Astrocyte of the spinal cord (primary cell): ENCODE results near the gene BAHD1.

ENCODE experiments used
- DNase-seq: peaks from one replicate; pipeline ENCODE4 v3.0.0; 2011; ENCODE audit warnings: low read depth, low spot score
- H3K4me3 ChIP-seq: 2 replicates; pipeline ENCODE4 v1.5.1; 2011; ENCODE audit warnings: low read depth, mild to moderate bottlenecking, low read length, moderate library complexity
- in situ Hi-C: cut with HindIII; loops from 2 replicates; pipeline ENCODE4 v1.10.0; 2017; ENCODE audit warnings: low sequenced_read_pairs
- TF ChIP-seq, protein P1 (sequence below): IDR thresholded peaks from 2 replicates; pipeline ENCODE4 v1.5.1; 2012; ENCODE audit warnings: low read depth, mild to moderate bottlenecking, low read length, inconsistent platforms

BAHD1 gene

DNA sequence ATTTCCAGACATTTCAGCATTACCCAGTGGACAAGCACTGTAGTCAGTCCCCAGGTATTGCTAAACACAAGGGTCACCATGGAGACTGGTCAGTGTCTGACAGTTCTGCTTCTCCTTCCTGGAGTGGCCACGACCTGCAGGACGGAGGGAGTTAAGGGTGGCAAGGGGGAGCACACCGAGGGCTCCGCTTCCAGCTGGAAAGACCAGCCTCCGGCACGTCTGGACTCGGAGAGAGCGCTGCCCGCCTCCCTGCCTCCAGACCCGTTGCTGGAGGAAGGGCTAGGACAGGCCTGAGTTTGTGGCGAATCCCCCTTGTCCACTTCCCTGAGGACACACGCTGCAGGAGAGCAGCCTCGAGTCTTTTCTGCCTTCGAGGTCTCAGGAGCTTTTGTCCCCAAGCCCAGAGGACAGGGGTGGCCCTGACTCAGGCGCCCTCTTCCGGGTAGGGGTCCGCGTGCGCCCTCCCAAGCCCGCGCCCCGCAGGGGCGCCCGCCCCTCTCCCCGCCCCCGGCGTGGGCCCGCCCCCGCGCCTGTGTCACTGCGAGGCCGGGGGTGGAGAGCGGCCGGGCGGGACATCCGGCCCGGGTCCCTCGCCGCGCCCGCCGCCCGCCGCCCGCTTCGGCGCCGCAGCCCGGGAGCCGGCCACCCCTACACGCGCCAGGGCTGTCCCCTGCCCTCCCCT lies 29.8 kb downstream of the BAHD1 start, which contains the start of gene CHST14:
TSS of gene CHST14 (plus strand) at position 562 of the 682 bp plus-strand sequence. CDS start 230 bp downstream, outside the sequence.
- in situ Hi-C loops: no loop called here
- DNase-seq: peak; percentile 39
- peak within 1 kb of the TSS; percentile 56 for H3K4me3 ChIP-seq
- TF ChIP-seq, protein P1, sequence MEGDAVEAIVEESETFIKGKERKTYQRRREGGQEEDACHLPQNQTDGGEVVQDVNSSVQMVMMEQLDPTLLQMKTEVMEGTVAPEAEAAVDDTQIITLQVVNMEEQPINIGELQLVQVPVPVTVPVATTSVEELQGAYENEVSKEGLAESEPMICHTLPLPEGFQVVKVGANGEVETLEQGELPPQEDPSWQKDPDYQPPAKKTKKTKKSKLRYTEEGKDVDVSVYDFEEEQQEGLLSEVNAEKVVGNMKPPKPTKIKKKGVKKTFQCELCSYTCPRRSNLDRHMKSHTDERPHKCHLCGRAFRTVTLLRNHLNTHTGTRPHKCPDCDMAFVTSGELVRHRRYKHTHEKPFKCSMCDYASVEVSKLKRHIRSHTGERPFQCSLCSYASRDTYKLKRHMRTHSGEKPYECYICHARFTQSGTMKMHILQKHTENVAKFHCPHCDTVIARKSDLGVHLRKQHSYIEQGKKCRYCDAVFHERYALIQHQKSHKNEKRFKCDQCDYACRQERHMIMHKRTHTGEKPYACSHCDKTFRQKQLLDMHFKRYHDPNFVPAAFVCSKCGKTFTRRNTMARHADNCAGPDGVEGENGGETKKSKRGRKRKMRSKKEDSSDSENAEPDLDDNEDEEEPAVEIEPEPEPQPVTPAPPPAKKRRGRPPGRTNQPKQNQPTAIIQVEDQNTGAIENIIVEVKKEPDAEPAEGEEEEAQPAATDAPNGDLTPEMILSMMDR: no peak

DNA sequence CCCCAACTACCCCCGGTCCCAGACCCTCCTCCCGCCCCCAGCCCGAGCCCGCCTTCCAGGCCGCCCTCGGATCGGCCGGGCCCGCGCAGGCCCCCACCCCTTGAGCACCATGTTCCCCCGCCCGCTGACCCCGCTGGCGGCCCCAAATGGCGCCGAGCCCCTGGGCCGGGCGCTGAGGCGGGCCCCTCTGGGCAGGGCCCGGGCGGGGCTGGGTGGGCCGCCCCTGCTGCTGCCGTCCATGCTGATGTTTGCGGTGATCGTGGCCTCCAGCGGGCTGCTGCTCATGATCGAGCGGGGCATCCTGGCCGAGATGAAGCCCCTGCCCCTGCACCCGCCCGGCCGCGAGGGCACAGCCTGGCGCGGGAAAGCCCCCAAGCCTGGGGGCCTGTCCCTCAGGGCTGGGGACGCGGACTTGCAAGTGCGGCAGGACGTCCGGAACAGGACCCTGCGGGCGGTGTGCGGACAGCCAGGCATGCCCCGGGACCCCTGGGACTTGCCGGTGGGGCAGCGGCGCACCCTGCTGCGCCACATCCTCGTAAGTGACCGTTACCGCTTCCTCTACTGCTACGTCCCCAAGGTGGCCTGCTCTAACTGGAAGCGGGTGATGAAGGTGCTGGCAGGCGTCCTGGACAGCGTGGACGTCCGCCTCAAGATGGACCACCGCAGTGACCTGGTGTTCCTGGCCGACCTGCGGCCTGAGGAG lies 30.5 kb downstream of the BAHD1 start:
- in situ Hi-C loops: no loop called here
- TF ChIP-seq, protein P1: no peak
- peak; percentile 22 for DNase-seq
- peak overlapping the region; percentile 56 for H3K4me3 ChIP-seq

DNA sequence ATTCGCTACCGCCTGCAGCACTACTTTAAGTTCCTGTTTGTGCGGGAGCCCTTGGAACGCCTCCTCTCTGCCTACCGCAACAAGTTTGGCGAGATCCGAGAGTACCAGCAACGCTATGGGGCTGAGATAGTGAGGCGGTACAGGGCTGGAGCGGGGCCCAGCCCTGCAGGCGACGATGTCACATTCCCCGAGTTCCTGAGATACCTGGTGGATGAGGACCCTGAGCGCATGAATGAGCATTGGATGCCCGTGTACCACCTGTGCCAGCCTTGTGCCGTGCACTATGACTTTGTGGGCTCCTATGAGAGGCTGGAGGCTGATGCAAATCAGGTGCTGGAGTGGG lies 31.0 kb downstream of the BAHD1 start:
- in situ Hi-C loops: no loop called here
- DNase-seq: no peak
- H3K4me3 ChIP-seq: peak overlapping the region; percentile 56
- TF ChIP-seq, protein P1: no peak

DNA sequence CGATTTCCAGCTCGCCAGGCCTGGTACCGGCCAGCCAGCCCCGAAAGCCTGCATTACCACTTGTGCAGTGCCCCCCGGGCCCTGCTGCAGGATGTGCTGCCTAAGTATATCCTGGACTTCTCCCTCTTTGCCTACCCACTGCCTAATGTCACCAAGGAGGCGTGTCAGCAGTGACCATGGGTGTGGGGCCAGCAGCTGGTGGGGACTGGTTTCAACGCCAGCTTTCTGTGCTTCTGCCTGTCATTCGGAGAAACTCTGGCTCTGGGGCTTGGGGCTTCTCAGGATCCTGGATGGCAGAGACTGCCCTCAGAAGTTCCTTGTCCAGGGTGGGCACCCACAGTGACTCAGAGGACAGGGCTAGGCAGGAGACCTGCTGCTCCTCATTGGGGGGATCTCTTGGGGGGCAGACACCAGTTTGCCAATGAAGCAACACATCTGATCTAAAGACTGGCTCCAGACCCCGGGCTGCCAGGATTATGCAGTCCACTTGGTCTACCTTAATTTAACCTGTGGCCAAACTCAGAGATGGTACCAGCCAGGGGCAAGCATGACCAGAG lies 31.5 kb downstream of the BAHD1 start:
- TF ChIP-seq, protein P1: no peak
- no peak for DNase-seq
- H3K4me3 ChIP-seq: peak overlapping the region; percentile 56
- in situ Hi-C loops: no loop called here

DNA sequence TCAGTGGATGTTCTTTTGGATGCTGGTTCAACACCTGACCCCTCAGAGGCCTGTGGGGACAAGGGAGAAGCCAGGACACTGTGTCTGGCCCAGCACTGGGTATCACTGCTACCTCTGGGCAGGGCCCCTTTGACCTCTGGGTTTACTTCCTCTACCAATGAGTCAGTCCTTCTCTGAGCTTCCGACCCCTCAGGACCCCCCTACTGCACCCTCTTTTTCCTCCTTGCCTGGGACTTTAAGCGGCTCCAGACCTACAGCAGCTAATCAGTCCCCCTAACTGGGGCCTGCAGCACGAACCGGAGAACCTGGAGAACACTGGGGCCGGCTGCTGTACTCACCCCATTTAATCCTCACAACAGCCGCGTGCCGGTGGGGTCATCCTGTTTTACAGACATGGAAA lies 33.8 kb downstream of the BAHD1 start:
- in situ Hi-C loops: no loop called here
- no peak for DNase-seq
- TF ChIP-seq, protein P1: no peak
- H3K4me3 ChIP-seq: no peak overlapping the region

DNA sequence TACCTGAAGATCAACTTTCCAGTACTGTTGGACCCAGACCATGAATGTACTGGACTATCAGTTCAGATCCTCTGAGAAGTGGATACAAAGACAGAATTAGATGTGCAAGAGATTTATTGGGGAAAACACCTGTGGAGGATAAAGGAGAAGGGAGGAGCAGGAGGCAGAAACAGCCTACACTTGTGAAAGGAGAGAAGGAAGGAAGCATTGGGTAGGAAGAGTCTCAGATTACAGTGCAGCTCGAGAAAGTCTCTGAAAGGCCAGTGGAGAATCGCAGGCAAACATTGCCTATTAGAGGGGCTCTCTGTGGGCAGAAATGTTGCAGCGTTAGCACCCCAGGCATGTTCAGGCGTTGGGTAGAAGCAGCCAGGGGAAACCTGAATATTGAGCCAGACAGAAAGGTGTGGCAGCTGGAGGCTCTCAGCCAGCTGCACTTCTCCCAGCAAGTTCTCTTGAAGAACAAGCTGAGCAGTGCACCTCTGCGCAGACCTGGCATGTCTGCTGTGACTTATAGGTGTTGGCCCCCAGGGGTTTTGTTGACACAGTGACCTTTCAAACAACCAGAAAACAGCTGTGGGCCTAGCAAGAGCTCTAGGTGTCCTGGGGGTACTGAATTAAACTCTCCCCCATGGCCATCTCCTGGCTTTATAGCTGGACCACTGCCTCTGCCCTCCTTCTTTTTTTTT lies 37.0 kb downstream of the BAHD1 start:
- in situ Hi-C loops: no loop called here
- TF ChIP-seq, protein P1: no peak
- no peak for DNase-seq
- H3K4me3 ChIP-seq: no peak overlapping the region
